HG02885 (cell line): ENCODE data around the gene CRIP2.

Experiments used
- ATAC-seq: cut with Tn5 transposase; IDR thresholded peaks from one replicate; pipeline ENCODE4 v1.9.1; 2021; ENCODE audit warnings: mild to moderate bottlenecking; ENCODE audit not compliant: unreplicated experiment, poor library complexity

The CRIP2 gene

GRCh38 chr14:105495990-105496830, 21.6 kb downstream of the CRIP2 start:
- no peak for ATAC-seq

- ATAC-seq = no peak
Observed at GRCh38 chr14:105496831-105497591, 22.4 kb downstream of the CRIP2 start.

DNA sequence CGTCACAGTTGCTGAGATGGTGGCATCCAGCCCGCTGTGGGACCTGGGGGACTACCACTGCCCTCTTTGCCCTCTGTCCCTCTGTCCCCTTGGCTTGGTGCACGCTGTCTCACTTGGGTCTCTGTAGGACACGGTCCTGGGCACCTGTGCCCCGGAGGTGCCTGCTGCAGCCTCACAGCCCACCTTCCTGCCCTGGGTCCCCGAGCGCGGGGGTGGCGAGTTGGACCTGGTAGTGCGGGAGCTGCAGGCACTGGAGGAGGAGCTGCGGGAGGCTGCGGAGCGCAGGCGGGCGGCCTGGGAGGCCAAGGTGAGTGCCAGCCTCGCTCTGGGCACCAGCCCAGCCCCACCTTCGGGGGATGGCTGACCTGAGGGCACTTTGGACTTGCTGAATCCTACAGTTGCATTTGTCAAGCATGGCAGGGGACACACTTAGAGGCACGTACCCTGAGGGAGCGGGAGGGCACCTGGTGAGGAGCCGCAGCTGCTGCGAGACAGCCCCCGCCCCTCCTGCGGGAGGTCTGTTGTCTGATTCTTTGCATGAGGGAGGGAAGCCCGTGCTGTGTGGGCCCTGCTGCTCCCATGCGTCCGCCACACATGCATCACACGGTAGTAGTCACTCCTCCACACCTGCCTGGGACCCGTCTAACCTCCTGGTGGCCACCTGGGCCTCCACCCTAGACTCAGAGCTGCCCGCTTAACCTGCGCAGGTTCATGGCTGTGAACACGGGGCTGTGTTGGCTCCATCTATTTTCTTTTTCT, 23.2 kb downstream of the CRIP2 start:
- ATAC-seq = no peak

GRCh38 chr14:105498430-105499255, 24.0 kb downstream of the CRIP2 start:
- no peak for ATAC-seq

DNA sequence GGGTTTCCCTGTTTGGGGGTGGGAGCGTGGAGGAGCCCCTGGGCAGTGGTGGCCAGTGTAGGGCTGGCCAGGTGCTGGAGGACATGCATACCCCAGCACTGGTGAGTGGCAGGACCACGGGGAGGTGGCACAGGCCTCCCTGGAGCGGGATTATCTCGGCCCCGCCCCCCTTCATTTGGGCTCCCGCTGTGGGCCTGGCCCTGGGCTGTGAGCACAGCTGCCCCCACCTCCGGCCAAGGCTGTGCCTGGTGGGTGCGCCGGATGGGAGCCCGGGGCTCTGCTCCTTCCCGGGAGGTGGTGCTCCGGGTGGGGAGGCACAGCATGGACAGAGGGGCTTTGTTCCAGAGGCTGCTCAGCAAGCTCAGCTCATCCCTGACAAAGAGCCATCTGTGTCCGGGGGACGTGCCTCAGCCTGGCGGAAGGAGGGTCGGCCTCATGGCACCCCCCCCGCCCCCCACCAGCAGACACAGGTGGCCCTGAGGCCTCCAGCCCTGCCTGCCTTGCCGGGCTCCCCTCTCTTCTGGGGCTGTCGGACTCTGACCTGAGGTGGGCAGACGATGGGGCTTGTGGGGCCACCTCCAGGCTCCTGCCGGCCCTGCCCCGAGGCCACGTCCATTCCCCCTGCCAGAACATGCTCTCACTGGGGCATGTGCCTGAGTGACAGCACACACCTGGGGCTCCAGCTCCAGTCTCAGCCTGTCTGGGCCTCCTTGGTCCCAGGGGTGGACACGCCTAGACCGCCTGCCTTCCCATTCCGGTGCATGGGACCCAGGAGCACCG, 24.8 kb downstream of the CRIP2 start:
- no peak for ATAC-seq

GRCh38 chr14:105500036-105500725, 25.6 kb downstream of the CRIP2 start:
- ATAC-seq = no peak

DNA sequence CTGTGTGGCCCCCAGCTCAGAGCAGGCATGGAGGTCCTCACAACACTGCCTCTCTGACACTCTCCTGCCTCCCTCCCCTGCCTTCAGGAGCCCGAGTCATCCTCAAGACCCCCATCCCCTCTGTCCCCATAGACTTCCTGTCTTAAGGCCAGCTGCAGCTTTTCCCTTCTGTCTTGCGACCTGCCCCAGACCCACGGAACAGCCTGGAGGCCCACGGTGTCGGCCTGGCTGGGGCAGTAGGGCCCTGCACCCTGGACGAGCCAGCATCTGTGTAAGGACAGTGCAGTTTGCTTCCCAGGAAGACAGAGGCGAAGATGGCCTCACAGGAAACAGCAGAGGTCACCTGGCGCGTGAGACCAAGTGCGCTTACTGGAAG, 26.1 kb downstream of the CRIP2 start:
- no peak for ATAC-seq

- no peak for ATAC-seq
Observed at GRCh38 chr14:105501504-105502291, 27.1 kb downstream of the CRIP2 start.

- ATAC-seq = no peak
Observed at GRCh38 chr14:105502446-105503295, 28.1 kb downstream of the CRIP2 start.

DNA sequence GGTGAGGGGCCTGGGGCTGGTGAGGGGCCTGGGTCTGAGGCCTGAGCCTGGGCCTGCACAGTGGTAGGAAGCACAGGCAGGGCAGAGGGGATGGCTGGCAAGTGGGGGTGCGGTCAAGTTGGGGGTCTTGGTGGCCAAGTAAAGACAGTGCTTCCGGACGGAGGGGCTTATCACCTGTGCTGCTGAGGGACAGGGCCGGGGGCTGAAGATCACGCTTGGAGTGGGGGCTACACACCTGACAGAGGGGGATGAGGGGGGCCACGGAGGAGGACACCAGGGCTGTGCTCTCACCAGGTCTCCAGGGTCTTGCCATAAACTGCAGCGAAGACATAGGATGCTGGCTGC, 28.6 kb downstream of the CRIP2 start:
- ATAC-seq = no peak

- ATAC-seq = no peak
Observed at GRCh38 chr14:105503935-105504692, 29.5 kb downstream of the CRIP2 start.

GRCh38 chr14:105505101-105505500, 30.5 kb downstream of the CRIP2 start:
- no peak for ATAC-seq

GRCh38 chr14:105507247-105507646, 32.6 kb downstream of the CRIP2 start:
- no peak for ATAC-seq

GRCh38 chr14:105508069-105508468, 33.4 kb downstream of the CRIP2 start:
- ATAC-seq = no peak

DNA sequence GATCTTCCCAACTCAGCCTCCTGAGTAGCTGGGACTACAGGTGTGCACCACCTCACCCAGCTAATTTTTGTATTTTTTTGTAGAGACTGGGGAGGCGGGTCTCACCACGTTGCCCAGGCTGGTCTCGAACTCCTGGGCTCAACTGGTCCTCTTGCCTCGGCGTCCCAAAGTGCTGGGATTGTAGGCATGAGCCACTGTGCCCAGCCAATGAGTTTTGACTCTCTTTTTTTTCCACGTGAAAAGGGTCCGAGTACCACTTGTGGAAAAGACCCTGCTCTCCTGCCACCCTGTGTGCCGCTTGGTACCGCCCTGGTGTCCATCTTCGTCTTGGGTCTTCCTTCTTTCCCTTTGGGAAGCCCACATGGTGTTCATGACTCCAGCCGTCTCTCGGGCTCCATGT, 34.0 kb downstream of the CRIP2 start:
- ATAC-seq = no peak

DNA sequence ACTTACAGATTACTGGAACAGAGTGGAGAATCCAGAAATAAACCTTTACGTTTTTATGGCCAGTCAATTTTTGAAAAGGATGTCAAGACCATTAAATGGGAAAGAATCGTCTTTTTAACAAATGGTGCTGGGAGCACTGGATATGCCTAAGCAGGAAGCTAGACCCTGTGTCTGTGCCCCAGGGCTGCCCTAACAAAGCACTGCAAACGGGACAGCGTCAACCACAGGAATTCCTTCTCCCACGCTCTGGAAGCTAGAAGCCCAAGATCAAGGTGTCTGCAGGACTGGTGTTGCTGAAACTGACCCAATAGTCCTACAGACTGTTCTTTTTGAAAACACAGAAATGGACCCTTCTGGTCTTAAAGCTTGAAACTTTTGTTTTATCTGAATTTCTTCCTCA, 42.5 kb downstream of the CRIP2 start:
- ATAC-seq = no peak
